ENCODE data around the gene SPG7. TPM values are rescaled to one million over a fixed set of nuclear protein-coding genes. Genes with fewer than 3 reads are reported as not detected.
A peak's percentile ranks its signal among the peaks of the same experiment; 100 is the strongest.

Gene SPG7
- polyA plus RNA-seq, 2 of the 4 experiments (the other 2 are of a cell fraction) = 53.2 to 73.2 TPM

DNA sequence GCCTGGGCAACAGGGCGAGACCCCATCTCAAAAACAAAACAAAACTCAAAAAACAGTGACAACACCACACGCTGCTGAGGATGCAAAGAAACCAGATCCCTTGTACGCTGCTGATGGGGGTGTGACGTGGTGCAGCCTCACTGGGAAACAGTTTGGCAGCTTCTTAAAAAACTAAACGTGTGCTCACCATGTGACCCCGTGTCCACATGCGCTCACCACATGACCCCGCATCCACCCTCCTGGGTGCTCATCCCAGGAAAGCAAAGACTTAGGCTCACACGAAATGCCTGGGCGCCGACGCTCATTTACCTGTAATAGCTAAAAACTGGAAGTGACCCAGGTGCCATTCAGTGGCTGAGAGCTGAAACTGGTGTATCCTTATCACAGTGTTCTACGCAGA is 32.4 kb downstream of the SPG7 start:
- FAIRE-seq (no peak), ATAC-seq (no peak), DNase-seq (ENCODE audit: low read depth in 1 of 2, low spot score in 1 of 2) (no peak)
- Histone ChIP-seq H3K4me2 (no peak overlapping the region), H3K9me3 (no peaks in the 10 kb centered on the region), H3K4me1 (no peaks in the 10 kb centered on the region), H3K27ac (no peak overlapping the region), H3K4me3 (no peak overlapping the region)
- POLR2A ChIA-PET = no interaction called here
- WGBS (ENCODE audit: missing lambda C conversion rate) = 87% methylated on average over 13 of the region's 13 CpGs
- CTCF ChIA-PET = interaction anchor here (0.6 to 2.3 kb wide), 8 partner anchors 8 to 227 kb away, joined by 3 to 8 read pairs (median 4); no protein-coding TSS in a partner anchor
- TF ChIP-seq NPAS2 (CRISPR knock-in tag; IDR thresholded peaks at IDR 0.05; ENCODE audit: borderline replicate concordance) (no peak), PHF8 (IDR thresholded peaks at IDR 0.05; ENCODE audit: borderline replicate concordance, low read depth) (no peak), ZFP36 (IDR thresholded peaks at IDR 0.05; ENCODE audit: borderline replicate concordance, partially characterized antibody) (no peak), SMC3 (IDR thresholded peaks at IDR 0.05) (no peak)
- TF ChIP-seq, protein P1, sequence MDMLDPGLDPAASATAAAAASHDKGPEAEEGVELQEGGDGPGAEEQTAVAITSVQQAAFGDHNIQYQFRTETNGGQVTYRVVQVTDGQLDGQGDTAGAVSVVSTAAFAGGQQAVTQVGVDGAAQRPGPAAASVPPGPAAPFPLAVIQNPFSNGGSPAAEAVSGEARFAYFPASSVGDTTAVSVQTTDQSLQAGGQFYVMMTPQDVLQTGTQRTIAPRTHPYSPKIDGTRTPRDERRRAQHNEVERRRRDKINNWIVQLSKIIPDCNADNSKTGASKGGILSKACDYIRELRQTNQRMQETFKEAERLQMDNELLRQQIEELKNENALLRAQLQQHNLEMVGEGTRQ (IDR thresholded peaks at IDR 0.05) = peak; percentile 28; the same call in 1 of the 2 replicates

GRCh38 chr16:89541792-89542191 is 33.6 kb downstream of the SPG7 start:
- POLR2A ChIA-PET = no interaction called here
- CTCF ChIA-PET = interaction anchor here (1.1 to 1.8 kb wide), 4 partner anchors 10 to 100 kb away, joined by 3 to 5 read pairs (median 4); no protein-coding TSS in a partner anchor
- ATAC-seq (peak in 1 of 2 experiments; percentile 14; a peak in 2 of 6 replicates), DNase-seq (ENCODE audit: low read depth in 1 of 2, low spot score in 1 of 2) (no peak), FAIRE-seq (no peak)
- H3K9me3 ChIP-seq = no peaks in the 10 kb centered on the region
- TF ChIP-seq CEBPB (IDR thresholded peaks at IDR 0.05) = no peak
- no peak for TF ChIP-seq CTCF (IDR thresholded peaks at IDR 0.05)
- no peak for TF ChIP-seq KDM1A (IDR thresholded peaks at IDR 0.05; ENCODE audit: low read depth)
- WGBS (ENCODE audit: missing lambda C conversion rate) = 94% methylated on average over 16 of the region's 21 CpGs
- no peak overlapping the region for H3K4me3 ChIP-seq
- H3K4me1 ChIP-seq = no peaks in the 10 kb centered on the region
- no peak overlapping the region for H3K4me2 ChIP-seq
- H3K27ac ChIP-seq = no peak overlapping the region

DNA sequence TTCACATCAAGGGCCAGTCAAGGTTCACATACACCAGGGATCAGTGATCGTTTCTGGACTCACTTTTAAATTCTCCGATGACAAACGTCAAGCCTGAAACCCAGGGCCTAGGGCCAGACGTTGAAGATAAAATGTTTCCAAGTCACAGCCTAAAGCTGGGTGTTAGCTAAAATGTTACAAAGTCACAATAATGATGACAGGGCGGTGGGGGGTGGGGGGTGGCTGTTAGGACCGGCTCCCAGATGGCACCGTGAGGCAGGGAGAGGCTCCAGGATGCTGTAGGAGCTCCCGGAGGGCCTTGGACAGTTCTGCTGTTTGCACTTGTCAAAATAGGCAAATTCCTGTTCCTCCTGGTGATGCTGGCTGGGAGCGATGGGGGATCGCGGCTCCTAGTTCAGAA is 35.9 kb downstream of the SPG7 start:
- H3K4me2 ChIP-seq = no peak overlapping the region
- H3K9me3 ChIP-seq = no peaks in the 10 kb centered on the region
- no peak overlapping the region for H3K4me3 ChIP-seq
- WGBS (ENCODE audit: missing lambda C conversion rate) = 93% methylated on average over 10 of the region's 11 CpGs
- H3K27ac ChIP-seq = no peak overlapping the region
- TF ChIP-seq RARB (CRISPR knock-in tag; IDR thresholded peaks at IDR 0.05) = no peak
- TF ChIP-seq NR3C1 (IDR thresholded peaks at IDR 0.05) = no peak
- no peak for TF ChIP-seq JUN (IDR thresholded peaks at IDR 0.05)
- no peak for TF ChIP-seq EP300 (IDR thresholded peaks at IDR 0.05)
- no peak for TF ChIP-seq POLR2AphosphoS2 (conservative IDR thresholded peaks at IDR 0.05; ENCODE audit: low read length)
- TF ChIP-seq HOXA7 (CRISPR knock-in tag; IDR thresholded peaks at IDR 0.05) = no peak
- TF ChIP-seq, protein P1 (IDR thresholded peaks at IDR 0.05) = no peak
- TF ChIP-seq PHF8 (IDR thresholded peaks at IDR 0.05; ENCODE audit: borderline replicate concordance, low read depth) = no peak
- no peak for TF ChIP-seq RFX5 (IDR thresholded peaks at IDR 0.05)
- no peak for TF ChIP-seq MAZ (IDR thresholded peaks at IDR 0.05; ENCODE audit: borderline replicate concordance, low read depth, low read length)
- no peak for TF ChIP-seq TFCP2L1 (CRISPR knock-in tag; IDR thresholded peaks at IDR 0.05)
- TF ChIP-seq HEYL (CRISPR knock-in tag; IDR thresholded peaks at IDR 0.05) = no peak
- TF ChIP-seq KDM1A (IDR thresholded peaks at IDR 0.05; ENCODE audit: low read depth) = no peak
- TF ChIP-seq JUNB (IDR thresholded peaks at IDR 0.05) = no peak
- no peak for TF ChIP-seq HES2 (IDR thresholded peaks at IDR 0.05)
- TF ChIP-seq E2F6 (IDR thresholded peaks at IDR 0.05; ENCODE audit: borderline replicate concordance, low read depth) = no peak
- no peak for TF ChIP-seq MAFK (IDR thresholded peaks at IDR 0.05; ENCODE audit: partially characterized antibody)
- ATAC-seq = no peak
- CTCF ChIA-PET = interaction anchor here (0.6 to 1.2 kb wide), 3 partner anchors 8 to 123 kb away, joined by 3 to 5 read pairs (median 3); partner anchors contain the start of gene CPNE7
- POLR2A ChIA-PET = no interaction called here
- FAIRE-seq = no peak
- no peaks in the 10 kb centered on the region for H3K4me1 ChIP-seq
- no peak for DNase-seq (ENCODE audit: low read depth in 1 of 2, low spot score in 1 of 2)
